ENCODE measurements around the gene WNK2.

Gene WNK2

DNA sequence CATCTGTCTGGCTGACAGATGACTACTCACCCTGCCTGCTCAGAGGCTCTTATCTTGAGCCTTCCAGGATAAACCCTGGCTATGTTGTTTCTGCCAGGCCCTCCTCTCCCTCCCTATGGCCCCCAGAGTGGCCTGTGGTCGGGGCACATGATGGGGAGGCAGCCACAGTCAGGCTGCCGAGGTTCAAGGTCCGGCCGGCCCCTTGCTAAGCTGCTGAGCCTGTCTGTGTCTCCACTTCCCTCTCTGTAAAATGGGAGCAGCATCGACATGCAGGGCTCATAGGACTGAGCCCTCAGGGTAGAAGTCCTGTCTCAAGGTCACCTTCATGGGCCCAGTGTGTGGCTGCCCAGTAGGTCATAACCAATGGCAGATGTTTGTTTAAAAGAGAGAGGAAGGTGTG lies 28.5 kb downstream of the WNK2 start:
- TF ChIP-seq, protein P1, sequence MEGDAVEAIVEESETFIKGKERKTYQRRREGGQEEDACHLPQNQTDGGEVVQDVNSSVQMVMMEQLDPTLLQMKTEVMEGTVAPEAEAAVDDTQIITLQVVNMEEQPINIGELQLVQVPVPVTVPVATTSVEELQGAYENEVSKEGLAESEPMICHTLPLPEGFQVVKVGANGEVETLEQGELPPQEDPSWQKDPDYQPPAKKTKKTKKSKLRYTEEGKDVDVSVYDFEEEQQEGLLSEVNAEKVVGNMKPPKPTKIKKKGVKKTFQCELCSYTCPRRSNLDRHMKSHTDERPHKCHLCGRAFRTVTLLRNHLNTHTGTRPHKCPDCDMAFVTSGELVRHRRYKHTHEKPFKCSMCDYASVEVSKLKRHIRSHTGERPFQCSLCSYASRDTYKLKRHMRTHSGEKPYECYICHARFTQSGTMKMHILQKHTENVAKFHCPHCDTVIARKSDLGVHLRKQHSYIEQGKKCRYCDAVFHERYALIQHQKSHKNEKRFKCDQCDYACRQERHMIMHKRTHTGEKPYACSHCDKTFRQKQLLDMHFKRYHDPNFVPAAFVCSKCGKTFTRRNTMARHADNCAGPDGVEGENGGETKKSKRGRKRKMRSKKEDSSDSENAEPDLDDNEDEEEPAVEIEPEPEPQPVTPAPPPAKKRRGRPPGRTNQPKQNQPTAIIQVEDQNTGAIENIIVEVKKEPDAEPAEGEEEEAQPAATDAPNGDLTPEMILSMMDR (conservative IDR thresholded peaks at IDR 0.05; ENCODE audit: low read length), result no peak
- DNase-seq (ENCODE audit: low read depth), result no peak
- H3K4me3 ChIP-seq (ENCODE audit: low read length), result no peak overlapping the region

- H3K4me3 ChIP-seq (ENCODE audit: low read length), result no peak overlapping the region
- no peak for DNase-seq (ENCODE audit: low read depth)
- TF ChIP-seq, protein P1 (conservative IDR thresholded peaks at IDR 0.05; ENCODE audit: low read length), result no peak
These were observed 32.1 kb downstream of the WNK2 start for GRCh38 chr9:93216073-93216365.

GRCh38 chr9:93217706-93218105 lies 33.8 kb downstream of the WNK2 start:
- H3K4me3 ChIP-seq (ENCODE audit: low read length), result no peak overlapping the region
- TF ChIP-seq, protein P1 (conservative IDR thresholded peaks at IDR 0.05; ENCODE audit: low read length), result no peak
- DNase-seq (ENCODE audit: low read depth), result no peak

- TF ChIP-seq, protein P1 (conservative IDR thresholded peaks at IDR 0.05; ENCODE audit: low read length), result no peak
- no peak overlapping the region for H3K4me3 ChIP-seq (ENCODE audit: low read length)
- no peak for DNase-seq (ENCODE audit: low read depth)
These were observed 34.2 kb downstream of the WNK2 start for GRCh38 chr9:93218161-93218560.

- DNase-seq (ENCODE audit: low read depth), result no peak
- TF ChIP-seq, protein P1 (conservative IDR thresholded peaks at IDR 0.05; ENCODE audit: low read length), result no peak
- no peak overlapping the region for H3K4me3 ChIP-seq (ENCODE audit: low read length)
These were observed 34.9 kb downstream of the WNK2 start for GRCh38 chr9:93218671-93219420.

DNA sequence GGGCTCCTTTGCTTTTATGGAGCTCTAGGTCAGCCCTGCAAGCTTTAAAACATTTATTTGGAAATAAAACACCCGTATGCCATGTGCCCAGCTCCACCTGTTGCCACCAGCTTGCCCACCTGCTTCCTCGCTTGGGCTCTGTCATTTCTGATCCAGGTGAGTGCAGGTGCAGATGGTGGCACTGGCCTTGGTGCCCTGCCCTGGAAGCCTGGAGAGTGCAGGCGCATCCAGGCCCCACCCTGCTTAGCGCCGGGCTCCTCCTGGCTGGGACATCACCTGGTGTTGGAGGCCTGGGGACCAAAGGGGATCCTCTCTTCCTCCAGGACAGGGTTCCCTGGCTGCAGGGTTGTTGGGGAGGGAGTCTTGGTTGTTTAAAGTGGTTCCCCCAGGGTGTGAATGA lies 35.8 kb downstream of the WNK2 start:
- no peak for DNase-seq (ENCODE audit: low read depth)
- TF ChIP-seq, protein P1 (conservative IDR thresholded peaks at IDR 0.05; ENCODE audit: low read length), result no peak
- H3K4me3 ChIP-seq (ENCODE audit: low read length), result no peak overlapping the region

GRCh38 chr9:93220627-93221026 lies 36.7 kb downstream of the WNK2 start:
- TF ChIP-seq, protein P1 (conservative IDR thresholded peaks at IDR 0.05; ENCODE audit: low read length), result no peak
- no peak for DNase-seq (ENCODE audit: low read depth)
- H3K4me3 ChIP-seq (ENCODE audit: low read length), result no peak overlapping the region

All from AG10803 (cell line).